GM12872 (cell line): ENCODE results near the gene ILK.

Experiments
- TF ChIP-seq, protein P1 (sequence below): IDR thresholded peaks from 3 replicates; pipeline ENCODE4 v1.5.1; 2011; ENCODE audit warnings: low read depth, mild to moderate bottlenecking, low read length, moderate library complexity; ENCODE audit not compliant: insufficient read depth

ILK gene

DNA sequence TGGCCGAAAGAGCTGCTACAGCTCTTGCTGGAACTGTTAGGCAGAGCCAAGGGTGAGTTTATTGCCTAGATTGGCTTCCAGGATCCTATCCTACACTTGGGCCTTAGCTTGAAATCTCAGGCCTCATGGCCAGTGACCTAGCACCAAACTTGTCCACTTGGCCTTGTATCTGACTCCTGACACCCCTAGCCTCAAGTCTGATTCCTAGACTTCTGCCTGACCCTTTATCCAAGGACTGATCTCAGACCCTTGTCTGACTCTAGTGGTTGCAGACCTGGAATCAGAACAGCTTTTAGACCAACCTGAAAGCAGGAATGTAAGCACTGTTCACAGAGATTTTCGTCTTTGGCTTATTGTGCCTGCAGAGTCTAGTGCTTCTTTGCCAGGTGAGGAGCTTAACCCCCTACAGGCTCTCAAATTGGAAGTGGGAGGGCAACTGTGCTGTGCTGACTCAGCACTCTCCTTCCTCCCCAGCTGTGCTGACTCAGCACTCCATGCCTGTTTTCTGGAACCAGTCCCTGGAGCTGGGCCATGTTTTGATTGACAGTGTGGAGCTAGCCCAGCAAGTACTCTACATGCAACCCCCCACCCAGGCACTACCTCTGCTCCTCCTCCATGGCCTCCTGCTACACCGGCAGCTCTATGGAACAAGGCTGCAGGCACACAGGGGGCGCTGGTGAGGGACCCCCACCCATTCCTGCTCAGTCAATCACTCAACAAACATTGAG, 35.2 kb upstream of the ILK start:
- TF ChIP-seq, protein P1, sequence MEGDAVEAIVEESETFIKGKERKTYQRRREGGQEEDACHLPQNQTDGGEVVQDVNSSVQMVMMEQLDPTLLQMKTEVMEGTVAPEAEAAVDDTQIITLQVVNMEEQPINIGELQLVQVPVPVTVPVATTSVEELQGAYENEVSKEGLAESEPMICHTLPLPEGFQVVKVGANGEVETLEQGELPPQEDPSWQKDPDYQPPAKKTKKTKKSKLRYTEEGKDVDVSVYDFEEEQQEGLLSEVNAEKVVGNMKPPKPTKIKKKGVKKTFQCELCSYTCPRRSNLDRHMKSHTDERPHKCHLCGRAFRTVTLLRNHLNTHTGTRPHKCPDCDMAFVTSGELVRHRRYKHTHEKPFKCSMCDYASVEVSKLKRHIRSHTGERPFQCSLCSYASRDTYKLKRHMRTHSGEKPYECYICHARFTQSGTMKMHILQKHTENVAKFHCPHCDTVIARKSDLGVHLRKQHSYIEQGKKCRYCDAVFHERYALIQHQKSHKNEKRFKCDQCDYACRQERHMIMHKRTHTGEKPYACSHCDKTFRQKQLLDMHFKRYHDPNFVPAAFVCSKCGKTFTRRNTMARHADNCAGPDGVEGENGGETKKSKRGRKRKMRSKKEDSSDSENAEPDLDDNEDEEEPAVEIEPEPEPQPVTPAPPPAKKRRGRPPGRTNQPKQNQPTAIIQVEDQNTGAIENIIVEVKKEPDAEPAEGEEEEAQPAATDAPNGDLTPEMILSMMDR: no peak; the same call in 2 of the 3 replicates

DNA sequence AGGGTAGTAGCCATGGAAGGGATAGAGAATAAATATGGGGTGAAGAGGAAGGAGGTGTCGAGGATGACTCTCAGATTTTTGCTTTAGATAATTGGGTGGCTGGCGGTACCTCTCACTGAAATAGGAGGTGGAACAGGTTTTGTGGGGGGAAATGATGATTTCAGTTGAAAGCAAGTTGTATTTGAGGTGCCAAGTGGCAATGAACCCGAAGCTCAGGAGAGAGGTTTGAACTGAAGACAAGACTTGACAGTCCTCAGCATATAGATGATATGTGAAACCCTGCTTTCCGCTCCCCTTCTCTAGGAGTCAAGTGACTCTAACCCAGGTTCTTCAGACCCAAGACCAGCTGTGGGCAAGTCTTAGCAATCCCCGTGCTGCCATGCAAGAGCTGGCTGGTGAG, 33.9 kb upstream of the ILK start:
- TF ChIP-seq, protein P1: no peak

DNA sequence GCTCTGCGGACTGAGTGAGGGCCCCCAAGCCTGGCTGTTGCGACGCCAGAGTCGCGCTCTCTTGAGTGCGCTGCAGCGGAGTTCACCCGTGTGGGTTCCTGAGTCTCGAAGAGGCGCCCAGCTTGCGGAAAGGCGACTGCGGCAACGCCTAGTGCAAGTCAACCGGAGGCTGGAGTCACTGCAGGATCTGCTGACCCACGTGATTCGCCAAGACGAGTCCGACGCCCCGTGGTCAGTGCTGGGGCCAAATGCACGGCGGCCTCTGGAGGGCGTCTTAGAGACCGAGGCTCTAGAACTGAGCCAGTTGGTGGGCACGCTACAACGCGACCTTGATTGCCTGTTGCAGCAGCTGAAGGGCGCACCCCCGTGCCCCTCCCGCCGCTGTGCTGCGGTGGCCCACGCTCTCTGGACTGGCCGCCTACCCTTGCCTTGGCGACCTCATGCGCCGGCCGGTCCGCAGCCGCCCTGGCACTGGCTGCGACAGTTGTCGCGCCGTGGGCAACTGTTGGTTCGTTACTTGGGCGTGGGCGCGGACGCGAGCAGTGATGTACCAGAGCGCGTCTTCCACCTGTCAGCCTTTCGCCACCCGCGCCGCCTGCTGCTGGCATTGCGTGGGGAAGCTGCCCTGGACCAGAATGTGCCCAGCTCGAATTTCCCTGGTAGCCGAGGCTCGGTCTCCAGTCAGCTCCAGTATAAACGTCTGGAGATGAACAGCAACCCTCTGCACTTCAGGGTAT, 32.7 kb upstream of the ILK start:
- TF ChIP-seq, protein P1: no peak

DNA sequence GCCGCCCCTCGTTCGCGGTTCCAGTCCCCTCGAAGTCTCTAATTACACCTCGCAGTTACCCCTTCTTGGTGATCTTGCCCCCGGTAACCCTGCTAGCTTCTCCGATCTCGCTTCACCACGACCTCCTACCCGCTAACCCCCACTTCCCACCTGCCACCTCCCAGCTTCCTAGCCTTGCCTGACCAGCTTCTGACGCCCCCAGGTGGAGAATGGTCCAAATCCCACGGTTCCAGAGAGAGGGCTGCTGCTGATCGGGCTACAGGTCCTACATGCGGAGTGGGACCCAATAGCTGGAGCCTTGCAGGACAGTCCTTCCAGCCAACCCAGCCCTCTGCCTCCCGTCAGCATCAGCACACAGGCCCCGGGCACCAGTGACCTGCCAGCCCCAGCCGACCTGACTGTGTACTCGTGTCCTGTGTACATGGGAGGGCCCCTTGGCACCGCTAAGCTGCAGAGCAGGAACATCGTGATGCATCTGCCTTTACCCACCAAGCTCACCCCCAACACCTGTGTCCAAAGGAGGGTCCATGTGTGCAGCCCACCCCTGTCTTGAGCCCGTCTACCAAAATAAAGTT, 32.1 kb upstream of the ILK start:
- TF ChIP-seq, protein P1: no peak

DNA sequence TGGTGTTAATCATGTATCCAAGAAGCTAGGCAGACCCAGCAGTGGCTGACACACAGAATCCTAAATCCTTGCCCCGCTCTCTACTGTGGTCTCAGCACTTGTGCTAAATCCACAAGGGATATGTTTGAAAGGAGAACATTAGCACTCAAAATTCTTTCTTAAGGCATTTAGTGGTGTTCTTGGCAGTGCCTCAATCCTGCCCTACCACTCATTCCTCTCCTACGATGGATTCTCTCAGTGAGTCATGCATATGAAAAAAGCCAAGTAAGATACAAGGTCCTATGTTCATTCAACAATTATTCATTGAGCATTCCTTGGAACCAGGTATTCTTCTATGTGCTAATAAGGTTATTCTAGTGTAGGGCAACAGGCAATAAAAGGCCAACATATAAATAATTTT, 31.4 kb upstream of the ILK start:
- TF ChIP-seq, protein P1: no peak

DNA sequence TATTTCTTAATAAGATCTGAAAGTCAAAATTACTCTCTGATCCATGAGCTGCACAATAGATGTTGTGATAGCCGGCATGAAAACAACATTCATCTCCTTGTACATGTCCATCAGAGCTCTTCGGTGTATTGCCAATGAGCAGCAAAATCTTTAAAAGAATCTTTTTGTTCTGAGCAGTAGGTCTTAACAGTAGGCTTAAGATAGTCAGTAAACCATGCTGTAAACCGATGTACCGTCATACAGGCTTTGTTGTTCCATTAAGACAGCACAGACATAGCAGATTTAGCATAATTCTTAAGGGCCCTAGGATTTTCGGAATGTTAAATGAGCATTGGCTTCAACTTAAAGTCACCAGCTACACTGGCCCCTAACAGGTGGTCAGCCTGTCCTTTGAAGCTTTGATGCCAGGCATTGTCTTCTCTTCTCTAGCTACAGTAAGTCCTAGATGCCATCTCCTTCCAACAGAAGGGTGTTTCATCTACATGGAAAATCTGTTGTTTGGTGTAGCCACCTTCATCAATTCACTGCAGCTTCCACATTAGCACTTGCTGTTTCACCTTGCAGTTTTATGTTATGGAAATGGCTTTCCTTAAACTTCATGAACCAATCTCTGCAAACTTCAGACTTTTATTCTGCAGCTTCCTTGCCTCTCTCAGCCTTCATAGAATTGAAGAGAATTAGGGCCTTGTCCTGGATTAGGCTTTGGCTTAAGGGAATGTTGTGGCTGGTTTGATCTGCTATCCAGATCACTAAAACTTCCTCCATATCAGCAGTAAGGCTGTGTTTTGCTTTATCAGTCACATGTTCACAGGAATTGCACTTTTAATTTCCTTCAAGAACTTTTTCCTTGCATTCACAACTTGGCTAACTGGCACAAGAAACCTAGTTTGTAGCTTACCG, 28.5 kb upstream of the ILK start:
- TF ChIP-seq, protein P1: no peak
